Measurements from ENCODE around the gene CEACAM21.
"Not testable (repeated sequence)": the region's sequence is repeated elsewhere in the genome, so short reads cannot be mapped to it uniquely, and the experiment has no call there.

Gene CEACAM21

GRCh38 chr19:41549884-41550283 is 26.1 kb upstream of the CEACAM21 start:
- no peak for DNase-seq

GRCh38 chr19:41551212-41551610 is 24.8 kb upstream of the CEACAM21 start:
- DNase-seq: no peak

GRCh38 chr19:41551711-41552110 is 24.3 kb upstream of the CEACAM21 start:
- DNase-seq: no peak

- no peak for DNase-seq
Measured at GRCh38 chr19:41552558-41552957, 23.4 kb upstream of the CEACAM21 start.

- DNase-seq: no peak
Measured at GRCh38 chr19:41553804-41554203, 22.2 kb upstream of the CEACAM21 start.

GRCh38 chr19:41554907-41555306 is 21.1 kb upstream of the CEACAM21 start:
- DNase-seq: no peak

- no peak for DNase-seq
Measured at GRCh38 chr19:41555748-41556147, 20.2 kb upstream of the CEACAM21 start.

GRCh38 chr19:41563854-41564514 is 12.0 kb upstream of the CEACAM21 start:
- DNase-seq: peak; percentile 2

- DNase-seq: no peak
Measured at GRCh38 chr19:41564515-41565378, 11.2 kb upstream of the CEACAM21 start.

- no peak for DNase-seq
Measured at GRCh38 chr19:41565379-41565720, 10.6 kb upstream of the CEACAM21 start.

- DNase-seq: no peak
Measured at GRCh38 chr19:41566001-41566400, 10.0 kb upstream of the CEACAM21 start.

GRCh38 chr19:41569481-41570150 is 6.3 kb upstream of the CEACAM21 start:
- DNase-seq: no peak

- no peak for DNase-seq
Measured at GRCh38 chr19:41570179-41570578, 5.8 kb upstream of the CEACAM21 start.

GRCh38 chr19:41570639-41571112 is 5.3 kb upstream of the CEACAM21 start:
- peak; percentile 69 for DNase-seq

- DNase-seq: no peak
Measured at GRCh38 chr19:41577144-41577830, 1.3 kb downstream of the CEACAM21 start.

GRCh38 chr19:41577833-41578232 is 1.9 kb downstream of the CEACAM21 start:
- DNase-seq: no peak

- no peak for DNase-seq
Measured at GRCh38 chr19:41578886-41579285, 2.9 kb downstream of the CEACAM21 start.

- DNase-seq: not testable (repeated sequence)
Measured at GRCh38 chr19:41581068-41581467, 5.1 kb downstream of the CEACAM21 start.

- not testable (repeated sequence) for DNase-seq
Measured at GRCh38 chr19:41582577-41583182, 6.7 kb downstream of the CEACAM21 start.

- DNase-seq: no peak
Measured at GRCh38 chr19:41584260-41584810, 8.4 kb downstream of the CEACAM21 start.

GRCh38 chr19:41584931-41585330 is 9.0 kb downstream of the CEACAM21 start:
- DNase-seq: no peak

GRCh38 chr19:41586064-41586463 is 10.1 kb downstream of the CEACAM21 start:
- DNase-seq: no peak

Measured in fibroblast of skin of scalp (primary cell).